ENCODE data around the gene DMAC2L.

DNA sequence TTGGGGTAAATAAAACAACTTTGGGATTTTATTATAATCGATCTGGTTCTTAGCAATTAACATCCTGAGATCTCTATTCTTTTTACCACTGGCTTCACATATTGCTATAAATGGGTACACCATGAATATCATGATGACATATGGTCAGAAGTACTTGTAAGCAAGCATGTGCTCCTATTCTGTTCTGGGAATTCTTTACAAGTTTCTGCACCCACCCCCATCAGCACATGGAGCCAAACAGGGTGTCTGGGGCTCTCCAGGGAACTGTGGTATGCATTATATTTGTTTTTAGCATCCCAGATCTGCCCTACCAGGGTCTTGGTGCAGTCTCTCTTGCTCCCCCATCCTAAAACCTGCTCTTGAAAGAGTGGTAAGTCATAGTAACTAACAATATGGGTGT is 31.3 kb downstream of the DMAC2L start:
- TF ChIP-seq CTCF (conservative IDR thresholded peaks at IDR 0.05; ENCODE audit: low read length) (no peak), EZH2phosphoT487 (IDR thresholded peaks at IDR 0.05; ENCODE audit: borderline replicate concordance, low read depth, low read length) (no peak)
